Esophagus squamous epithelium (tissue), 5 donors: ENCODE data around the gene PAX8. TPM values are rescaled to one million over a fixed set of nuclear protein-coding genes. Genes with fewer than 3 reads are reported as not detected.

ENCODE experiments used
- DNase-seq: peaks from one replicate; lab custom pipeline; 2025; lab: John Stamatoyannopoulos, UW
- H3K27ac ChIP-seq, 4 donors: fragments of 200-600 bp; sonication (generic); one replicate each; pipeline ENCODE4 v1.5.1; 2016 to 2019; ENCODE audit warnings: mild to moderate bottlenecking in 1 of 4
- H3K27me3 ChIP-seq, 4 donors: fragments of 200-600 bp; sonication (generic); 1 replicate in 3 of 4; 2 replicates in 1 of 4; pipeline versions ENCODE4 v1.5.1 to v1.6.0; 2017 to 2021; ENCODE audit warnings: antibody characterized with exemption in 1 of 4
- H3K36me3 ChIP-seq, 3 donors: fragments of 200-600 bp; sonication (generic); one replicate each; pipeline ENCODE4 v1.5.1; 2016 to 2019
- H3K4me1 ChIP-seq, 3 donors: fragments of 200-600 bp; sonication (generic); one replicate each; pipeline ENCODE4 v1.5.1; 2017 to 2019
- H3K4me3 ChIP-seq, 4 donors: fragments of 200-600 bp; sonication (generic); 1 replicate in 3 of 4; 2 replicates in 1 of 4; pipeline ENCODE4 v1.5.1; 2016 to 2019; ENCODE audit warnings: mild to moderate bottlenecking in 2 of 4, moderate library complexity in 1 of 4
- H3K9me3 ChIP-seq, 3 donors: fragments of 200-600 bp; sonication (generic); one replicate each; pipeline ENCODE4 v1.5.1; 2016 to 2019
- CTCF ChIP-seq, 6 experiments: fragments of 450-650 bp in 4 of 6; fragments of 200-600 bp in 2 of 6; sonication (generic) in 2 of 6; IDR thresholded peaks; one replicate each; pipeline ENCODE4 v1.5.1; 2016 to 2019; ENCODE audit warnings: antibody characterized with exemption in 6 of 6, mild to moderate bottlenecking in 4 of 6, moderate library complexity in 4 of 6
- POLR2A ChIP-seq, 4 donors: fragments of 450-650 bp; IDR thresholded peaks; one replicate each; pipeline ENCODE4 v1.6.1; 2017; ENCODE audit warnings: antibody characterized with exemption in 4 of 4, mild to moderate bottlenecking in 4 of 4, moderate library complexity in 3 of 4
- WGBS, 2 donors: methylation state at CpG; one replicate each; pipeline ENCODE4 v1.1.5; 2018; 5-methylcytosine and 5-hydroxymethylcytosine counted together
- intact Hi-C: fragments of 100-400 bp; cut with DNase I; formaldehyde crosslinking; loops from one replicate; pipeline ENCODE4 v1.15.0; 2022
- total RNA-seq, 4 donors: library from RNA; depleted of rRNA; stranded (reverse); fragments of >200 nt; gene quantifications; one replicate each; pipeline ENCODE4 v1.1.0, GENCODE V29; 2016
- donor health status: DM: yes; HTN: yes; CAD: no.

PAX8 gene
- total RNA-seq, 4 donors from 2014 or later, result 0.32 to 7.6 (median 2.7) TPM

GRCh38 chr2:113258471-113259147 lies 20.1 kb downstream of the PAX8 start:
- no peaks in the 10 kb centered on the region for H3K27me3 ChIP-seq
- 88 to 95% methylated on average over 6 of the region's 6 CpGs for WGBS, 2 donors
- no peak overlapping the region for H3K4me3 ChIP-seq
- H3K36me3 ChIP-seq, result peaks cover 0 to 8% (median 0%) of the 10 kb centered on the region in 3 donors
- no peaks in the 10 kb centered on the region for H3K4me1 ChIP-seq
- TF ChIP-seq POLR2A (IDR thresholded peaks at IDR 0.05), result no peak
- no peak for DNase-seq
- H3K27ac ChIP-seq, result no peak overlapping the region
- no peaks in the 10 kb centered on the region for H3K9me3 ChIP-seq
- intact Hi-C loops, result no loop called here

DNA sequence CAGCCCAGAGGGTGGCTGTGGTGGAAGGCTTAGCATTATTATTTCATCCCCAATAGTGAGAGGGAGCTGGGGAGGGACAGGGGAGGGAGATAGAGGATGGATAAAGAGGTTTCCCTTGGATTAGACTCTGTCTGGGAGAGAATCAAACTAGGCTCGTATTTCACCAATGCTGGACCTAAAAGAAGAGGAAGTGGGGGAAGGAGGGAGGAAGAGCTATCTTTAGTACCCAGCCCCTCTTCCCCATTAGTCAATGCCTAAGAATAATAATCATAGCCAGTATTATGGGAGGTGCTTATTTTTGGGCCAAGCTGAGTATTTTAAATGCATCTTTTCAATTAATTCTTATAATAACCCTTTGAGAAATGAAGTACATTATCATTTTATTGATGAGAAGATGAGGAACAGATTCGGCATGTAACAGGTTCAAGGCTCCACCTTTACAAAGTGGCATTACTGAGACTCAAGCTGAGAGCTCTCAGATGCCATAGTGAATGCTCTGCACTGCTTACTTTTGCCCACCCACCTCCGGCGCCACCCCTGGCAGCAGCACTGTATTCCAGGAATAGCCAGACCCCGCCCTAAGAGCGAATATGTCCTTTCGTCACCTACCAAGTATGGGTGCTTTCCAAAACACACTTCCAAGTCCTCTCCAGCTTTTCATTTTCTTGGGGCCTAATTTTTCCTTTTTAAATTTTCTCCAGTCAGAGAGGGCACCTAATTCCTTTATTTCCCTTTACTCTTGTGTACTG lies 21.0 kb downstream of the PAX8 start:
- H3K9me3 ChIP-seq, result no peaks in the 10 kb centered on the region
- TF ChIP-seq POLR2A (IDR thresholded peaks at IDR 0.05) (no peak), CTCF (IDR thresholded peaks at IDR 0.05) (no peak)
- intact Hi-C loops, result no loop called here
- H3K4me3 ChIP-seq, result no peak overlapping the region
- no peaks in the 10 kb centered on the region for H3K4me1 ChIP-seq
- no peak overlapping the region for H3K27ac ChIP-seq
- 61 to 74% methylated on average over 7 of the region's 7 CpGs for WGBS, 2 donors
- H3K27me3 ChIP-seq, result no peaks in the 10 kb centered on the region
- peaks cover 0 to 8% (median 0%) of the 10 kb centered on the region in 3 donors for H3K36me3 ChIP-seq
- DNase-seq, result no peak

GRCh38 chr2:113255140-113256070 lies 23.3 kb downstream of the PAX8 start:
- no peak for DNase-seq
- TF ChIP-seq POLR2A (IDR thresholded peaks at IDR 0.05) (no peak), CTCF (IDR thresholded peaks at IDR 0.05) (no peak)
- intact Hi-C loops, result no loop called here
- 39 to 63% methylated on average over 4 of the region's 4 CpGs for WGBS, 2 donors
- Histone ChIP-seq H3K9me3 (no peaks in the 10 kb centered on the region), H3K36me3 (peaks cover 0 to 8% (median 0%) of the 10 kb centered on the region in 3 donors), H3K4me1 (no peaks in the 10 kb centered on the region), H3K27ac (no peak overlapping the region), H3K4me3 (no peak overlapping the region), H3K27me3 (no peaks in the 10 kb centered on the region)

GRCh38 chr2:113253453-113253852 lies 25.3 kb downstream of the PAX8 start:
- H3K36me3 ChIP-seq, result no peaks in the 10 kb centered on the region
- H3K27me3 ChIP-seq, result no peaks in the 10 kb centered on the region
- 77 to 91% methylated on average over 4 of the region's 4 CpGs for WGBS, 2 donors
- H3K4me3 ChIP-seq, result no peak overlapping the region
- no peaks in the 10 kb centered on the region for H3K9me3 ChIP-seq
- no peak for DNase-seq
- H3K4me1 ChIP-seq, result peaks cover 0 to 9% (median 0%) of the 10 kb centered on the region in 3 donors
- intact Hi-C loops, result no loop called here
- H3K27ac ChIP-seq, result no peak overlapping the region
- TF ChIP-seq POLR2A (IDR thresholded peaks at IDR 0.05), result no peak
- TF ChIP-seq CTCF (IDR thresholded peaks at IDR 0.05), result no peak

GRCh38 chr2:113252047-113252590 lies 26.6 kb downstream of the PAX8 start:
- no peaks in the 10 kb centered on the region for H3K36me3 ChIP-seq
- intact Hi-C loops, result no loop called here
- peaks cover 0 to 9% (median 0%) of the 10 kb centered on the region in 3 donors for H3K4me1 ChIP-seq
- no peaks in the 10 kb centered on the region for H3K27me3 ChIP-seq
- H3K9me3 ChIP-seq, result no peaks in the 10 kb centered on the region
- H3K4me3 ChIP-seq, result no peak overlapping the region
- WGBS, 2 donors, result 92 to 94% methylated on average over 3 of the region's 3 CpGs
- no peak overlapping the region for H3K27ac ChIP-seq
- no peak for DNase-seq
- TF ChIP-seq POLR2A (IDR thresholded peaks at IDR 0.05), result no peak
